ENCODE data around the gene SNAI3. TPM values are rescaled to one million over a fixed set of nuclear protein-coding genes. Genes with fewer than 3 reads are reported as not detected.

The SNAI3 gene
- polyA plus RNA-seq, 1 experiment = 0.04 TPM

DNA sequence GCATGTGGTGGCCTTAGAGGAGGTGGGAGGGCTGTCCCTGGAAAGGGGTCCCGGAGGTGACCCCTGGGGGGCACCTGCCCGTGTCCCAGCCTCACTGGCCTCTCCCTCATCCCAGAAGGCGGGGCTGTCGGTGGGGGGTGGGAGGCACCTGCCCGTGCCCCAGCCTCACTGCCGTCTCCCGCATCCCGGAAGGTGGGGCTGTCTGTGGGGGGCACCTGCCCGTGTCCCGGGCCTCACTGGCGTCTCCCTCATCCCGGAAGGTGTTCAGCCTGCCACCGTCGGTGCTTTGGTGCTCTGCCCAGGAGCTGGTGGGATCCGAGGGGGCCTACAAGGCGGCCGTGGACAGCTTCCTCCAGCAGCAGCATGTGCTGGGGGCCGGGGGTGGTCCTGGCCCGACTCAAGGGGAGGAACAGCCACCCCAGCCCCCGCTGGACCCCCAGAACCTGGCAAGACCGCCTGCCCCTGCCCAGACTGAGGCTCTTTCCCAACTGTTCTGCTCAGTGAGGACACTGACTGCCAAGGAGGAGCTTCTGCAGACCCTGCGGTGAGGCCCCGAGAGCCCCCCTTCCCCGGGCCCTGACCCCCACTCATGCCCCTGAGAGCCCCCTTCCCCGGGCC lies 26.2 kb upstream of the SNAI3 start:
- H3K9me3 ChIP-seq (ENCODE audit: control insufficient read depth, insufficient read depth, low read length) = peaks cover 10% of the 10 kb centered on the region; the same call in 1 of the 2 replicates
- CTCF ChIA-PET = no interaction called here
- DNase-seq (ENCODE audit: low read depth, low spot score) = no peak
- H3K4me3 ChIP-seq (ENCODE audit: low read depth, low read length) = no peak overlapping the region
- TF ChIP-seq, protein P1, sequence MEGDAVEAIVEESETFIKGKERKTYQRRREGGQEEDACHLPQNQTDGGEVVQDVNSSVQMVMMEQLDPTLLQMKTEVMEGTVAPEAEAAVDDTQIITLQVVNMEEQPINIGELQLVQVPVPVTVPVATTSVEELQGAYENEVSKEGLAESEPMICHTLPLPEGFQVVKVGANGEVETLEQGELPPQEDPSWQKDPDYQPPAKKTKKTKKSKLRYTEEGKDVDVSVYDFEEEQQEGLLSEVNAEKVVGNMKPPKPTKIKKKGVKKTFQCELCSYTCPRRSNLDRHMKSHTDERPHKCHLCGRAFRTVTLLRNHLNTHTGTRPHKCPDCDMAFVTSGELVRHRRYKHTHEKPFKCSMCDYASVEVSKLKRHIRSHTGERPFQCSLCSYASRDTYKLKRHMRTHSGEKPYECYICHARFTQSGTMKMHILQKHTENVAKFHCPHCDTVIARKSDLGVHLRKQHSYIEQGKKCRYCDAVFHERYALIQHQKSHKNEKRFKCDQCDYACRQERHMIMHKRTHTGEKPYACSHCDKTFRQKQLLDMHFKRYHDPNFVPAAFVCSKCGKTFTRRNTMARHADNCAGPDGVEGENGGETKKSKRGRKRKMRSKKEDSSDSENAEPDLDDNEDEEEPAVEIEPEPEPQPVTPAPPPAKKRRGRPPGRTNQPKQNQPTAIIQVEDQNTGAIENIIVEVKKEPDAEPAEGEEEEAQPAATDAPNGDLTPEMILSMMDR (IDR thresholded peaks at IDR 0.05; ENCODE audit: low read depth, low read length) = no peak
- POLR2A ChIA-PET = interaction anchor here (0.6 kb wide), 1 partner anchor 60 kb away, joined by 6 read pairs; no protein-coding TSS in a partner anchor
- H3K27me3 ChIP-seq (ENCODE audit: control insufficient read depth, insufficient read depth, low read length) = no peaks in the 10 kb centered on the region
- H3K27ac ChIP-seq (ENCODE audit: low read depth, low read length) = no peak overlapping the region

DNA sequence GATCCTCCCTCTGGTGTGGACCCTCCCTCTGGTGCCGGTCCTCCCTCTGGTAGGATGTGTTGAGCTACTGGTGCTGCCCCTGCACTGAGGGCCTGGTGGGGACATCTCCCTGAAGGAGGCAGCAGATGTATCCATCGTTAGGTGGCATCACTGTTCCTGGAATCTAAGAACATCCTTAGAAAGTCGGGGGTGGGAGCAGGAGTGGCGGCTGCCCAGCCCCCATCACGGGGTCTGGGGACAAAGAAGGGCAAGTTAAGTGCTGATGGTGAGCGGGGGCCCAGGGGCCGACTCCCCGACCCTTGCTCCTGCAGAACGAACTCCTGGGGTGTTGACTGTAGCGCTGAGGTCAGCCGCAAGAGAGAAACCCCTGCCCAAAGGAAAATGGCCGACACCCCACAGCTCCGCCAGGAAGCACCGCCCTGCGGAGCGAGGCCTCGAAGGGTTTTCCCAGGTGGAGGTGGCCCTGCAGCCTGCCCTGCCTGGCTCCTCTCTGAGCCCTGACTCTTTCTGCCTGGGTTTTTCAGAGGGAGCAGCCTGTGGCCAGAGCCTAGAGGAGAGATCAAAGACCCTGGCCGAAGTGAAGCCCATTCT lies 25.5 kb upstream of the SNAI3 start:
- peaks cover 10% of the 10 kb centered on the region; the same call in 1 of the 2 replicates for H3K9me3 ChIP-seq (ENCODE audit: control insufficient read depth, insufficient read depth, low read length)
- no peak for DNase-seq (ENCODE audit: low read depth, low spot score)
- TF ChIP-seq, protein P1 (IDR thresholded peaks at IDR 0.05; ENCODE audit: low read depth, low read length) = no peak
- no peak overlapping the region for H3K4me3 ChIP-seq (ENCODE audit: low read depth, low read length)
- ChIA-PET CTCF (no interaction called here), POLR2A (no interaction called here)
- no peaks in the 10 kb centered on the region for H3K27me3 ChIP-seq (ENCODE audit: control insufficient read depth, insufficient read depth, low read length)
- H3K27ac ChIP-seq (ENCODE audit: low read depth, low read length) = no peak overlapping the region

DNA sequence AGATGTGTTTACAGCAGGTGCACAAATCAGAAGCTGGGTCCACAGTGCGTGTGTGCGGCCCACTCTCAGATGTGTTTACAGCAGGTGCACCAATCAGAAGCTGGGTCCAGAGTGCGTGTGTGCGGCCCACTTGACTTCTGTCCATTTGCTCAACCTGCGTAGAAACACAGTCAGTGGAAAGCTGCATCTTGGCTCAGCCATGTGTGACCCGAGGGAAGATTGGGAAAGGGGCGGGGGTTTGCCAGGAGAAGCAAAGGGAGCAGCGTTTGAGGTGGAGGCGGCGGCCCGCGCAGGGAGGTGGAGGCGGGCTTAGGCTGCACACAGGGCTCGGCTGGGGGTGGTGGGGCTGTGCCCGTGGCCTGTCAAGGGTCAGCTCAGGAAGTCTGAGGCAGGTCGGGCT lies 24.2 kb upstream of the SNAI3 start:
- TF ChIP-seq, protein P1 (IDR thresholded peaks at IDR 0.05; ENCODE audit: low read depth, low read length) = no peak
- H3K4me3 ChIP-seq (ENCODE audit: low read depth, low read length) = no peak overlapping the region
- H3K27ac ChIP-seq (ENCODE audit: low read depth, low read length) = no peak overlapping the region
- H3K9me3 ChIP-seq (ENCODE audit: control insufficient read depth, insufficient read depth, low read length) = no peaks in the 10 kb centered on the region; the same call in 1 of the 2 replicates
- DNase-seq (ENCODE audit: low read depth, low spot score) = no peak
- ChIA-PET POLR2A (no interaction called here), CTCF (interaction anchor here (2.5 kb wide), 1 partner anchor 27 kb away, joined by 10 read pairs; no protein-coding TSS in a partner anchor)
- no peaks in the 10 kb centered on the region for H3K27me3 ChIP-seq (ENCODE audit: control insufficient read depth, insufficient read depth, low read length)

DNA sequence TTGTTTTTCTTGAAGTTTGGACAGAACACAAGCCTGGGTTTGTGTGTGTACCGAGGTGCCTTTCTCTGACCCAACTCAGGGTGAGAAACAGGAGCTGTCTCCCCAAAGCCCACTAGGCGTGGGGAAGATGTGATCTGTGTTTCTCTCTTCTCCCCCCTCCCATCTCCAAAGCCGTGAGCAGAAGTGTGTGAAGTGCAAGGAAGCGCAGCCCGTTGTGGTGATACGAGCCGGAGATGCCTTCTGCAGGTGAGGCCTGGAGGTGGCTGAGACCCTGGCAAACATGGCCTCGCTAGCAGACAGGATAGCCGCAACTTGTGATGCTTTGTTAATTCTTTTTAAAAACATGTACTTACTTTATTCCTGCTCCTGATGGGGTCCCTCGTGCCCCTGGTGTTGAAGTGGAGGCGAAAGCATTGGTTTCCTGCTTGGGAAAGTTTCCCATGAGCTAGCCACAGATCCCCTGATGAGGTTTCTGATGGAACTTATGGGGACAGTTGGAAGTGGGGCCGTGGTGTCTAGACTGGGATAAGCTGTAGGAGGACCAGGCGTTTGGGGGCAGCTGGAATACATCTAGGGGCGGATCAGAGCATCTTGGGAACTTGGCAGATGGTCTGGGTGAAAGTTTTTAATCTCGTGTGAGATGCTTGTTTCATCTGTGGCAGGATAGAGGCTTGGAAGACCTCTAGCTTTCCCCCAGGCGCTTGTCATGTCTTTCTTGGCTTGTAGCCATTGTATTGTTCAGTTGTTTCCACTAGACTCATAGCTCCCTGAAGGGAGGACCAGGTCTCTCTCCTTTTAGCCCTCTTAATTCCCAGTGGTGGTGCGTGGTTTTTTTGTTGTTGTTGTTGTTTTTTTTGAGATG lies 20.9 kb upstream of the SNAI3 start:
- ChIA-PET CTCF (interaction anchor here (1.1 to 1.5 kb wide), 3 partner anchors 30 to 460 kb away, joined by 3 to 5 read pairs (median 5); no protein-coding TSS in a partner anchor), POLR2A (no interaction called here)

More for the DNA sequence above, 20.9 kb upstream of the SNAI3 start:
- peak overlapping the region; percentile 92 for H3K4me3 ChIP-seq (ENCODE audit: low read depth, low read length)
- TF ChIP-seq, protein P1 (IDR thresholded peaks at IDR 0.05; ENCODE audit: low read depth, low read length) = no peak
- H3K27ac ChIP-seq (ENCODE audit: low read depth, low read length) = peak overlapping the region; percentile 39
- no peak for DNase-seq (ENCODE audit: low read depth, low spot score)
- no peaks in the 10 kb centered on the region for H3K27me3 ChIP-seq (ENCODE audit: control insufficient read depth, insufficient read depth, low read length)
- no peaks in the 10 kb centered on the region; the same call in 1 of the 2 replicates for H3K9me3 ChIP-seq (ENCODE audit: control insufficient read depth, insufficient read depth, low read length)
